ENCODE measurements around the gene CENPF. TPM values are rescaled to one million over a fixed set of nuclear protein-coding genes. Genes with fewer than 3 reads are reported as not detected.
"Not testable (repeated sequence)": the region's sequence is repeated elsewhere in the genome, so short reads cannot be mapped to it uniquely, and the experiment has no call there.

Gene CENPF
- total RNA-seq, 4 donors from 2014 or later = 2.5 to 7.0 (median 3.0) TPM

GRCh38 chr1:214607492-214608215 lies 4.7 kb downstream of the CENPF start:
- DNase-seq (ENCODE audit: low spot score in 2 of 2); H3K4me3 ChIP-seq (ENCODE audit: low read depth, poor library complexity, severe bottlenecking); intact Hi-C loops (cut with DNase I; ENCODE audit: low total_unique reads): not testable (repeated sequence)
- 96 to 98% methylated on average over 15 to 19 of the region's 21 CpGs for WGBS, 2 donors

GRCh38 chr1:214608216-214608783 lies 5.3 kb downstream of the CENPF start:
- DNase-seq (ENCODE audit: low spot score in 2 of 2); H3K4me3 ChIP-seq (ENCODE audit: low read depth, poor library complexity, severe bottlenecking); intact Hi-C loops (cut with DNase I; ENCODE audit: low total_unique reads): not testable (repeated sequence)
- WGBS, 2 donors = 97 to 99% methylated on average over 30 to 45 of the region's 45 CpGs

- H3K4me3 ChIP-seq (ENCODE audit: low read depth, poor library complexity, severe bottlenecking); intact Hi-C loops (cut with DNase I; ENCODE audit: low total_unique reads); DNase-seq (ENCODE audit: low spot score in 2 of 2): not testable (repeated sequence)
- 97 to 99% methylated on average over 22 to 27 of the region's 43 CpGs for WGBS, 2 donors
Measured at GRCh38 chr1:214608817-214609216, 5.8 kb downstream of the CENPF start.

- WGBS, 2 donors = 96 to 100% methylated on average over 1 of the region's 1 CpG
- H3K4me3 ChIP-seq (ENCODE audit: low read depth, poor library complexity, severe bottlenecking) = no peak overlapping the region
- intact Hi-C loops (cut with DNase I; ENCODE audit: low total_unique reads) = no loop called here
- DNase-seq (ENCODE audit: low spot score in 2 of 2) = no peak
- no peak for TF ChIP-seq POLR2A (IDR thresholded peaks at IDR 0.05)
- TF ChIP-seq CTCF (IDR thresholded peaks at IDR 0.05) = no peak
Measured at GRCh38 chr1:214609692-214610091, 6.7 kb downstream of the CENPF start.

- DNase-seq (ENCODE audit: low spot score in 2 of 2); H3K4me3 ChIP-seq (ENCODE audit: low read depth, poor library complexity, severe bottlenecking); intact Hi-C loops (cut with DNase I; ENCODE audit: low total_unique reads): not testable (repeated sequence)
Measured at GRCh38 chr1:214610136-214610535, 7.1 kb downstream of the CENPF start.

GRCh38 chr1:214615109-214615508 lies 12.1 kb downstream of the CENPF start:
- TF ChIP-seq CTCF (IDR thresholded peaks at IDR 0.05) = no peak
- no peak for TF ChIP-seq POLR2A (IDR thresholded peaks at IDR 0.05)
- H3K4me3 ChIP-seq (ENCODE audit: low read depth, poor library complexity, severe bottlenecking) = no peak overlapping the region
- intact Hi-C loops (cut with DNase I; ENCODE audit: low total_unique reads) = no loop called here
- WGBS, 2 donors = 97 to 98% methylated on average over 6 of the region's 6 CpGs
- no peak for DNase-seq (ENCODE audit: low spot score in 2 of 2)

- no peak overlapping the region for H3K4me3 ChIP-seq (ENCODE audit: low read depth, poor library complexity, severe bottlenecking)
- 82 to 85% methylated on average over 3 of the region's 3 CpGs for WGBS, 2 donors
- TF ChIP-seq POLR2A (IDR thresholded peaks at IDR 0.05) = no peak
- TF ChIP-seq CTCF (IDR thresholded peaks at IDR 0.05) = no peak
- intact Hi-C loops (cut with DNase I; ENCODE audit: low total_unique reads) = no loop called here
- no peak for DNase-seq (ENCODE audit: low spot score in 2 of 2)
Measured at GRCh38 chr1:214615871-214616270, 12.9 kb downstream of the CENPF start.

GRCh38 chr1:214617246-214617645 lies 14.3 kb downstream of the CENPF start:
- H3K4me3 ChIP-seq (ENCODE audit: low read depth, poor library complexity, severe bottlenecking) = no peak overlapping the region
- DNase-seq (ENCODE audit: low spot score in 2 of 2) = no peak
- TF ChIP-seq POLR2A (IDR thresholded peaks at IDR 0.05) (no peak), CTCF (IDR thresholded peaks at IDR 0.05) (no peak)
- WGBS, 2 donors = 89 to 91% methylated on average over 4 of the region's 4 CpGs
- intact Hi-C loops (cut with DNase I; ENCODE audit: low total_unique reads) = no loop called here
